Measurements from ENCODE around the gene BPTF.

GRCh38 chr17:67982686-67983382 lies 157.5 kb downstream of the BPTF start:
- TF ChIP-seq CTCF (IDR thresholded peaks at IDR 0.05) (no peak), POLR2A (IDR thresholded peaks at IDR 0.05) (no peak)
